Chondrocyte (in vitro differentiated cells): ENCODE measurements around the gene ARHGAP26. TPM values are rescaled to one million over a fixed set of nuclear protein-coding genes. Genes with fewer than 3 reads are reported as not detected.

ENCODE experiments used
- DNase-seq: peaks from one replicate; pipeline ENCODE4 v3.0.0; 2021; ENCODE audit warnings: mixed read lengths, low spot score
- H3K27ac Mint-ChIP-seq: one replicate; pipeline ENCODE4 v1.8.0; 2021; ENCODE audit warnings: mild to moderate bottlenecking, moderate library complexity, mixed read lengths; ENCODE audit not compliant: unreplicated experiment
- H3K27me3 Mint-ChIP-seq: 2 replicates; pipeline ENCODE4 v1.8.0; 2021; ENCODE audit warnings: low read depth, mixed read lengths
- H3K36me3 Mint-ChIP-seq: 2 replicates; pipeline ENCODE4 v1.8.0; 2021; ENCODE audit warnings: low read depth, mixed read lengths
- H3K4me1 Mint-ChIP-seq: 2 replicates; pipeline ENCODE4 v1.8.0; 2021; ENCODE audit warnings: low read depth, mild to moderate bottlenecking, mixed read lengths
- H3K4me3 Mint-ChIP-seq: one replicate; pipeline ENCODE4 v1.8.0; 2021; ENCODE audit warnings: mild to moderate bottlenecking, moderate library complexity, mixed read lengths; ENCODE audit not compliant: unreplicated experiment
- H3K9me3 Mint-ChIP-seq: 2 replicates; pipeline ENCODE4 v1.8.0; 2021; ENCODE audit warnings: low read depth, mixed read lengths
- CTCF ChIP-seq: fragments of 200-600 bp; sonication (generic); IDR thresholded peaks from 2 replicates; pipeline ENCODE4 v1.5.0; 2021; ENCODE audit warnings: antibody characterized with exemption, mild to moderate bottlenecking, moderate library complexity
- total RNA-seq: library from RNA; stranded (reverse); gene quantifications from 3 replicates; pipeline ENCODE4 v1.2.1, GENCODE V29; 2021

ARHGAP26 gene
- total RNA-seq, 1 donor from 2014 or later = 16.4 TPM

- no peak for DNase-seq
- Mint-ChIP-seq H3K4me1 (peaks cover 46% of the 10 kb centered on the region), H3K4me3 (no peak overlapping the region), H3K27me3 (no peaks in the 10 kb centered on the region), H3K9me3 (no peaks in the 10 kb centered on the region), H3K27ac (peak overlapping the region; percentile 29), H3K36me3 (no peaks in the 10 kb centered on the region)
- TF ChIP-seq CTCF = no peak
Measured at GRCh38 chr5:142810081-142810480, 39.9 kb downstream of the ARHGAP26 start.

GRCh38 chr5:142810743-142811290 is 40.6 kb downstream of the ARHGAP26 start:
- no peaks in the 10 kb centered on the region for H3K9me3 Mint-ChIP-seq
- peaks cover 47% of the 10 kb centered on the region for H3K4me1 Mint-ChIP-seq
- no peak for DNase-seq
- peaks cover 1% of the 10 kb centered on the region for H3K36me3 Mint-ChIP-seq
- no peak overlapping the region for H3K4me3 Mint-ChIP-seq
- TF ChIP-seq CTCF = no peak
- no peak overlapping the region for H3K27ac Mint-ChIP-seq
- no peaks in the 10 kb centered on the region for H3K27me3 Mint-ChIP-seq

- TF ChIP-seq CTCF = no peak
- no peak overlapping the region for H3K4me3 Mint-ChIP-seq
- DNase-seq = no peak
- H3K9me3 Mint-ChIP-seq = no peaks in the 10 kb centered on the region
- H3K36me3 Mint-ChIP-seq = peaks cover 1% of the 10 kb centered on the region
- H3K27ac Mint-ChIP-seq = no peak overlapping the region
- H3K4me1 Mint-ChIP-seq = peaks cover 53% of the 10 kb centered on the region
- H3K27me3 Mint-ChIP-seq = no peaks in the 10 kb centered on the region
Measured at GRCh38 chr5:142811866-142812557, 41.8 kb downstream of the ARHGAP26 start.

GRCh38 chr5:142813220-142813619 is 43.0 kb downstream of the ARHGAP26 start:
- no peaks in the 10 kb centered on the region for H3K9me3 Mint-ChIP-seq
- no peak for DNase-seq
- H3K27ac Mint-ChIP-seq = no peak overlapping the region
- no peak overlapping the region for H3K4me3 Mint-ChIP-seq
- H3K4me1 Mint-ChIP-seq = peaks cover 57% of the 10 kb centered on the region
- H3K27me3 Mint-ChIP-seq = no peaks in the 10 kb centered on the region
- peaks cover 1% of the 10 kb centered on the region for H3K36me3 Mint-ChIP-seq
- no peak for TF ChIP-seq CTCF

- TF ChIP-seq CTCF = no peak
- Mint-ChIP-seq H3K9me3 (no peaks in the 10 kb centered on the region), H3K27ac (peak overlapping the region; percentile 8), H3K27me3 (no peaks in the 10 kb centered on the region), H3K4me1 (peaks cover 52% of the 10 kb centered on the region), H3K36me3 (peaks cover 1% of the 10 kb centered on the region), H3K4me3 (no peak overlapping the region)
- DNase-seq = no peak
Measured at GRCh38 chr5:142814122-142814521, 43.9 kb downstream of the ARHGAP26 start.
